ENCODE measurements around the gene BAIAP2.

DNA sequence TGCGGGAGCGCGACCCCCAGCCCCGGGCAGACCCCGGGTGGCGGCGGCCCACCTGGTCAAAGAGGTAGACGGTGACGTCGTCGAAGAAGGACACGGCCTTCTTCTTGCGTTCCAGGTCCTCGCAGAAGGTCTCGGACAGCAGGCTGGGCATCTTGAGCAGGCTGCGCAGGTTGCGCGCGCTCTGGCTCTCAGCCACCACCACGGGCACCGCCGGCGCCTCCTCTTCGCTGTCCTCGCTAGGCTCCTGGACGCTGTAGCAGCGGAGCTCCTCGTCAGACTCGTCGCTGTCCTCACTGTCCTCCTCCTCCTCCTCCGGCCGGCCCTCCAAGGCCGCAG, 85.2 kb downstream of the BAIAP2 start:
- TF ChIP-seq, protein P1, sequence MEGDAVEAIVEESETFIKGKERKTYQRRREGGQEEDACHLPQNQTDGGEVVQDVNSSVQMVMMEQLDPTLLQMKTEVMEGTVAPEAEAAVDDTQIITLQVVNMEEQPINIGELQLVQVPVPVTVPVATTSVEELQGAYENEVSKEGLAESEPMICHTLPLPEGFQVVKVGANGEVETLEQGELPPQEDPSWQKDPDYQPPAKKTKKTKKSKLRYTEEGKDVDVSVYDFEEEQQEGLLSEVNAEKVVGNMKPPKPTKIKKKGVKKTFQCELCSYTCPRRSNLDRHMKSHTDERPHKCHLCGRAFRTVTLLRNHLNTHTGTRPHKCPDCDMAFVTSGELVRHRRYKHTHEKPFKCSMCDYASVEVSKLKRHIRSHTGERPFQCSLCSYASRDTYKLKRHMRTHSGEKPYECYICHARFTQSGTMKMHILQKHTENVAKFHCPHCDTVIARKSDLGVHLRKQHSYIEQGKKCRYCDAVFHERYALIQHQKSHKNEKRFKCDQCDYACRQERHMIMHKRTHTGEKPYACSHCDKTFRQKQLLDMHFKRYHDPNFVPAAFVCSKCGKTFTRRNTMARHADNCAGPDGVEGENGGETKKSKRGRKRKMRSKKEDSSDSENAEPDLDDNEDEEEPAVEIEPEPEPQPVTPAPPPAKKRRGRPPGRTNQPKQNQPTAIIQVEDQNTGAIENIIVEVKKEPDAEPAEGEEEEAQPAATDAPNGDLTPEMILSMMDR (IDR thresholded peaks at IDR 0.05; ENCODE audit: poor library complexity, severe bottlenecking) = no peak
- no peak for TF ChIP-seq POLR2AphosphoS5 (IDR thresholded peaks at IDR 0.05)
- no peak for TF ChIP-seq TAF1 (IDR thresholded peaks at IDR 0.05; ENCODE audit: low read depth)
- no peak for TF ChIP-seq RAD21 (conservative IDR thresholded peaks at IDR 0.05)
- no peak for TF ChIP-seq EP300 (conservative IDR thresholded peaks at IDR 0.05; ENCODE audit: poor library complexity, severe bottlenecking)
- TF ChIP-seq SMC3 (conservative IDR thresholded peaks at IDR 0.05; ENCODE audit: poor library complexity) = no peak
